Mammary epithelial cell (primary cell): ENCODE data around the gene LPP.

ENCODE experiments used
- EZH2 ChIP-seq: IDR thresholded peaks from 2 replicates; pipeline ENCODE4 v1.6.1; 2012; ENCODE audit warnings: low read length, inconsistent platforms, borderline replicate concordance
- TF ChIP-seq, protein P1 (sequence below), 2 donors: IDR thresholded peaks in 1 of 2; conservative IDR thresholded peaks in 1 of 2; 2 replicates each; pipeline ENCODE4 v1.5.1; 2011 to 2012; ENCODE audit warnings: inconsistent platforms in 2 of 2, low read length in 2 of 2, mild to moderate bottlenecking in 2 of 2, control low read depth in 1 of 2, low read depth in 1 of 2; ENCODE audit not compliant: insufficient read depth in 1 of 2; ENCODE audit errors: extremely low read depth in 1 of 2

DNA sequence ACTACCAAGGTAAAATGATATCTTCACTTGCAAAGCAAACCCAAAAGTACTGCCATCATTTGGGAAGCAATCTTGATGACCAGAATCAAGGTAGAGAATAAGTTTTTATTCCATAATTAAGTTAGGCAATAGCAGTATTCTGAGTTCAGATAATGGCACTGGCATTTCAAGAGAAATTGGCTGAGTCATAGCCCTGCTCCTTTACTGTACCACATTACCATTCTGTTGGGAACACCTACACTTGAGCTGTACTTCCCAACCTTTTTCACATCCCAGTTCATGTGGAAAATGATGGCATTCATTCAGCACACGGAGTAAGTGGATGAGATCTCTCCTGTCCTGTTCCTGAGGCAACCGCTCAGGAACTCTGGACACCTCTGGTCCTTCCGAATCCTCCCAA is 706.2 kb downstream of the LPP start:
- TF ChIP-seq, protein P1, sequence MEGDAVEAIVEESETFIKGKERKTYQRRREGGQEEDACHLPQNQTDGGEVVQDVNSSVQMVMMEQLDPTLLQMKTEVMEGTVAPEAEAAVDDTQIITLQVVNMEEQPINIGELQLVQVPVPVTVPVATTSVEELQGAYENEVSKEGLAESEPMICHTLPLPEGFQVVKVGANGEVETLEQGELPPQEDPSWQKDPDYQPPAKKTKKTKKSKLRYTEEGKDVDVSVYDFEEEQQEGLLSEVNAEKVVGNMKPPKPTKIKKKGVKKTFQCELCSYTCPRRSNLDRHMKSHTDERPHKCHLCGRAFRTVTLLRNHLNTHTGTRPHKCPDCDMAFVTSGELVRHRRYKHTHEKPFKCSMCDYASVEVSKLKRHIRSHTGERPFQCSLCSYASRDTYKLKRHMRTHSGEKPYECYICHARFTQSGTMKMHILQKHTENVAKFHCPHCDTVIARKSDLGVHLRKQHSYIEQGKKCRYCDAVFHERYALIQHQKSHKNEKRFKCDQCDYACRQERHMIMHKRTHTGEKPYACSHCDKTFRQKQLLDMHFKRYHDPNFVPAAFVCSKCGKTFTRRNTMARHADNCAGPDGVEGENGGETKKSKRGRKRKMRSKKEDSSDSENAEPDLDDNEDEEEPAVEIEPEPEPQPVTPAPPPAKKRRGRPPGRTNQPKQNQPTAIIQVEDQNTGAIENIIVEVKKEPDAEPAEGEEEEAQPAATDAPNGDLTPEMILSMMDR (conservative IDR thresholded peaks at IDR 0.05 in 1 of 2, IDR thresholded peaks at IDR 0.05 in 1 of 2; ENCODE audit: extremely low read depth in 1 of 2, insufficient read depth in 1 of 2, low read depth in 1 of 2, low read length in 2 of 2): no peak
- TF ChIP-seq EZH2: no peak
